ENCODE results near the gene XPO4. TPM values are rescaled to one million over a fixed set of nuclear protein-coding genes. Genes with fewer than 3 reads are reported as not detected.

Gene XPO4
- total and polyA plus RNA-seq, 2 of the 8 experiments (the other 6 are each of a cell fraction or from before 2014, with no cell fraction given) = 11.9 to 33.3 TPM

- no peak overlapping the region for H2AFZ ChIP-seq (ENCODE audit: low read length)
- H3K23ac ChIP-seq (ENCODE audit: insufficient read length) = no peak overlapping the region
- no peak overlapping the region for H3K56ac ChIP-seq (replicated peaks; ENCODE audit: insufficient read length, low read depth, low read length)
- H4K91ac ChIP-seq (replicated peaks; ENCODE audit: insufficient read length, low read length) = no peak overlapping the region
- H3K18ac ChIP-seq (ENCODE audit: extremely low read depth, low read length) = no peak overlapping the region
- H3K79me2 ChIP-seq (ENCODE audit: control insufficient read depth in 1 of 2, insufficient read depth in 2 of 2, low read length in 2 of 2) = no peaks in the 10 kb centered on the region
- H3K23me2 ChIP-seq (ENCODE audit: low read depth, low read length) = no peaks in the 10 kb centered on the region
- 87% methylated on average over 4 of the region's 4 CpGs; no CpG with 5 or more reads in 1 of the 2 experiments for WGBS, 2 experiments (ENCODE audit: extremely low coverage in 1 of 2, insufficient coverage in 1 of 2, insufficient read length in 1 of 2, insufficient replicate concordance in 2 of 2, low coverage in 1 of 2, low lambda C conversion rate in 2 of 2, missing lambda C conversion rate in 1 of 2)
- ChIA-PET CTCF (ENCODE audit: partially characterized antibody) (interaction anchor here (0.6 to 1.8 kb wide), 5 partner anchors 18 to 427 kb away, joined by 3 to 5 read pairs (median 4); no protein-coding TSS in a partner anchor), POLR2A (ENCODE audit: partially characterized antibody) (no interaction called here)
- no peaks in the 10 kb centered on the region for H3K9me3 ChIP-seq (ENCODE audit: insufficient read depth in 2 of 2, low read depth in 1 of 2, low read length in 1 of 2)
- no peak overlapping the region for H4K8ac ChIP-seq (ENCODE audit: extremely low read depth, insufficient read depth, low read length)
- no peak overlapping the region for H4K5ac ChIP-seq (ENCODE audit: insufficient read length, low read depth, low read length)
- no peak overlapping the region for H3K4ac ChIP-seq (replicated peaks; ENCODE audit: insufficient read length, low read depth, low read length)
- H2BK20ac ChIP-seq (ENCODE audit: low read length) = no peak overlapping the region
- H2BK15ac ChIP-seq (ENCODE audit: low read length) = no peak overlapping the region
- TF ChIP-seq BRCA1 (IDR thresholded peaks at IDR 0.05; ENCODE audit: low read depth, low read length) (no peak), RNF2 (IDR thresholded peaks at IDR 0.05; ENCODE audit: borderline replicate concordance, low read depth, low read length, missing control alignments, poor library complexity, severe bottlenecking) (no peak), PHF8 (conservative IDR thresholded peaks at IDR 0.05; ENCODE audit: low read depth, low read length) (no peak), SRF (IDR thresholded peaks at IDR 0.05; ENCODE audit: low read depth, low read length) (no peak), RXRA (IDR thresholded peaks at IDR 0.05; ENCODE audit: insufficient read depth, low read depth, low read length) (no peak), EGR1 (IDR thresholded peaks at IDR 0.05; ENCODE audit: borderline replicate concordance, low read depth, low read length) (no peak), ATF2 (IDR thresholded peaks at IDR 0.05; ENCODE audit: low read length) (no peak), CBX8 (IDR thresholded peaks at IDR 0.05; ENCODE audit: borderline replicate concordance, low read depth, low read length) (no peak), EZH2 (IDR thresholded peaks at IDR 0.05; ENCODE audit: low read depth, low read length, severe bottlenecking) (no peak), KDM5A (IDR thresholded peaks at IDR 0.05; ENCODE audit: low read length) (no peak), MAX (IDR thresholded peaks at IDR 0.05) (no peak), CREB1 (IDR thresholded peaks at IDR 0.05) (no peak)
- peaks cover 0 to 4% (median under 1%) of the 10 kb centered on the region in 4 experiments; a peak in 1 of 7 replicates for H3K4me1 ChIP-seq (replicated peaks in 1 of 4; ENCODE audit: control insufficient read depth in 3 of 4, insufficient read depth in 4 of 4, low read length in 3 of 4)
- no peaks in the 10 kb centered on the region for H3K79me1 ChIP-seq (ENCODE audit: low read depth, low read length)
- no peak overlapping the region for H2BK120ac ChIP-seq (replicated peaks; ENCODE audit: low read depth, low read length)
- H3K4me3 ChIP-seq (ENCODE audit: extremely low read depth in 1 of 4, insufficient read depth in 2 of 4, low read depth in 3 of 4, low read length in 4 of 4) = no peak overlapping the region
- no peaks in the 10 kb centered on the region for H3K36me3 ChIP-seq (ENCODE audit: control insufficient read depth in 2 of 4, insufficient read depth in 4 of 4, low read length in 3 of 4)
- FAIRE-seq (no peak), DNase-seq (ENCODE audit: low read depth in 1 of 2, low spot score in 2 of 2) (no peak)
- H4K20me1 ChIP-seq (replicated peaks in 1 of 2; ENCODE audit: control insufficient read depth in 1 of 2, insufficient read depth in 2 of 2, low read length in 2 of 2) = no peaks in the 10 kb centered on the region
- H2BK5ac ChIP-seq (ENCODE audit: low read depth, low read length) = no peak overlapping the region
- no peaks in the 10 kb centered on the region for H3K27me3 ChIP-seq (replicated peaks in 1 of 4; ENCODE audit: control insufficient read depth in 3 of 4, extremely low read depth in 1 of 4, insufficient read depth in 3 of 4, low read length in 3 of 4)
- no peak overlapping the region for H2AK5ac ChIP-seq (ENCODE audit: low read depth, low read length)
- no peak overlapping the region for H2BK12ac ChIP-seq (ENCODE audit: low read depth, low read length)
- no peak overlapping the region for H3K14ac ChIP-seq (ENCODE audit: insufficient read length)
- H3K4me2 ChIP-seq (ENCODE audit: insufficient read depth in 1 of 2, low read depth in 2 of 2, low read length in 2 of 2) = no peak overlapping the region
- H3K27ac ChIP-seq (ENCODE audit: low read depth, low read length) = no peak overlapping the region
- H3K9ac ChIP-seq (replicated peaks in 1 of 4; ENCODE audit: extremely low read depth in 1 of 4, low read depth in 3 of 4, low read length in 3 of 4) = no peak overlapping the region
These were observed 20.7 kb upstream of the XPO4 start for GRCh38 chr13:20923272-20923671.
